ENCODE results near the gene MESP1.

DNA sequence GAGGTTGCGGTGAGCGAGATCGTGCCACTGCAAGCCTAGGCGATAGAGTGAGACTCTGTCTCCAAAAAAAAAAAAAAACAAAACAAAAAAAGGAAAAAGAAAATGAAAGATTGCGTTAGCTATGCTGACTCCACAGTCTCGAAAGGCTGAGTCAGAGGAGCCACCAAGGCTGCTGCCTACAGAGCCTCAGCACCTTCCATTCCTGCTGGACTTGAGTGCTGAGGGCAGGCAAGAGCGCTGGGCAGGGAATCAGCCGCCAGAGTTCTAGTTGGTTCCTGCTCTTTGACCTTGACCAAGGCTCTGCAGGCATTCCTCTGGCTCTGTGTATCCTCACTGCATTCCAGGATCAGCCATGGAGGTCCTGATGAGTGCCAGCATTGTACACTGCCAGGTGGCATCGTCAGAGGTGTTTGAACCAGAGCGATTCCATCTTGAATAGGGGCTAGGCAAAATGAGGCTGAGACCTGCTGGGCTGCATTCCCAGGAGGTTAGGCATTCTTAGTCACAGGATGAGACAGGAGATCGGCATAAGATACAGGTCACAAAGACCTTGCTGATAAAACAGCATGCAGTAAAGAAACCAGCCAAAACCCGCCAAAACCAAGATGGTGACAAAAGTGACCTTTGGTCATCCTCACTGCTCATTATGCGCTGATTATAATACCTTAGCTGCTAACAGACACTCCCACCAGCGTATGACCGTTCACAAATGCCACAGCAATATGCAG is 31.0 kb upstream of the MESP1 start:
- TF ChIP-seq POLR2A (IDR thresholded peaks at IDR 0.05) (no peak), POLR2AphosphoS5 (IDR thresholded peaks at IDR 0.05; ENCODE audit: insufficient read depth in 1 of 2, low read depth in 1 of 2) (no peak)
- TF ChIP-seq, protein P1, sequence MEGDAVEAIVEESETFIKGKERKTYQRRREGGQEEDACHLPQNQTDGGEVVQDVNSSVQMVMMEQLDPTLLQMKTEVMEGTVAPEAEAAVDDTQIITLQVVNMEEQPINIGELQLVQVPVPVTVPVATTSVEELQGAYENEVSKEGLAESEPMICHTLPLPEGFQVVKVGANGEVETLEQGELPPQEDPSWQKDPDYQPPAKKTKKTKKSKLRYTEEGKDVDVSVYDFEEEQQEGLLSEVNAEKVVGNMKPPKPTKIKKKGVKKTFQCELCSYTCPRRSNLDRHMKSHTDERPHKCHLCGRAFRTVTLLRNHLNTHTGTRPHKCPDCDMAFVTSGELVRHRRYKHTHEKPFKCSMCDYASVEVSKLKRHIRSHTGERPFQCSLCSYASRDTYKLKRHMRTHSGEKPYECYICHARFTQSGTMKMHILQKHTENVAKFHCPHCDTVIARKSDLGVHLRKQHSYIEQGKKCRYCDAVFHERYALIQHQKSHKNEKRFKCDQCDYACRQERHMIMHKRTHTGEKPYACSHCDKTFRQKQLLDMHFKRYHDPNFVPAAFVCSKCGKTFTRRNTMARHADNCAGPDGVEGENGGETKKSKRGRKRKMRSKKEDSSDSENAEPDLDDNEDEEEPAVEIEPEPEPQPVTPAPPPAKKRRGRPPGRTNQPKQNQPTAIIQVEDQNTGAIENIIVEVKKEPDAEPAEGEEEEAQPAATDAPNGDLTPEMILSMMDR (IDR thresholded peaks at IDR 0.05): no peak
